ENCODE data around the gene HSD17B2.

- TF ChIP-seq MAX (IDR thresholded peaks at IDR 0.05) = no peak
- TF ChIP-seq TCF7L2 (IDR thresholded peaks at IDR 0.05; ENCODE audit: borderline replicate concordance, extremely low read depth, insufficient read depth, insufficient read length) = no peak
- no peak for TF ChIP-seq CEBPB (IDR thresholded peaks at IDR 0.05; ENCODE audit: low read depth)
- no peak for TF ChIP-seq SRF (IDR thresholded peaks at IDR 0.05; ENCODE audit: low read depth)
- no peak for TF ChIP-seq ATF3 (IDR thresholded peaks at IDR 0.05)
- no peak for TF ChIP-seq ZNF274 (IDR thresholded peaks at IDR 0.05; ENCODE audit: low read depth, low read length)
- no peak for TF ChIP-seq JUND (IDR thresholded peaks at IDR 0.05)
- TF ChIP-seq CTCF (IDR thresholded peaks at IDR 0.05 in 2 of 3, conservative IDR thresholded peaks at IDR 0.05 in 1 of 3; ENCODE audit: borderline replicate concordance in 1 of 3, insufficient read depth in 1 of 3, low read depth in 2 of 3, low read length in 2 of 3) = no peak
These were observed 7.4 kb upstream of the HSD17B2 start for GRCh38 chr16:82027629-82028064.
